DOHH2 (cell line): ENCODE results near the gene GINS1.

Experiments used
- H3F3A ChIP-seq: fragments of 200-600 bp; sonication (generic), shearing (Covaris generic); 2 replicates; pipeline ENCODE4 v1.6.0; 2016; ENCODE audit warnings: antibody characterized with exemption, mild to moderate bottlenecking; ENCODE audit not compliant: control insufficient read depth, insufficient read depth
- H3K27ac ChIP-seq: fragments of 200-600 bp; sonication (generic); 2 replicates; pipeline ENCODE4 v1.5.1; 2014; ENCODE audit warnings: low read depth, mild to moderate bottlenecking, low read length, moderate library complexity
- H3K27me3 ChIP-seq: fragments of 200-600 bp; sonication (generic); 2 replicates; pipeline ENCODE4 v1.6.1; 2014; ENCODE audit warnings: mild to moderate bottlenecking, low read length, mixed read lengths; ENCODE audit not compliant: control insufficient read depth
- H3K36me3 ChIP-seq: fragments of 200-600 bp; sonication (generic); 2 replicates; pipeline ENCODE4 v1.6.1; 2014; ENCODE audit warnings: mild to moderate bottlenecking, low read length, moderate library complexity, mixed read lengths; ENCODE audit not compliant: control insufficient read depth
- H3K4me1 ChIP-seq: fragments of 200-600 bp; sonication (generic); 2 replicates; pipeline ENCODE4 v1.6.1; 2014; ENCODE audit warnings: mild to moderate bottlenecking, low read length, mixed read lengths; ENCODE audit not compliant: control insufficient read depth
- H3K4me2 ChIP-seq: fragments of 200-600 bp; sonication (generic); 2 replicates; pipeline ENCODE4 v1.6.0; 2014; ENCODE audit warnings: mild to moderate bottlenecking, low read length, moderate library complexity
- H3K4me3 ChIP-seq: fragments of 200-600 bp; sonication (generic); 2 replicates; pipeline ENCODE4 v1.5.1; 2014; ENCODE audit warnings: mild to moderate bottlenecking, low read length, mixed read lengths
- H3K79me2 ChIP-seq: fragments of 200-600 bp; sonication (generic); 2 replicates; pipeline ENCODE4 v1.6.1; 2014; ENCODE audit warnings: mild to moderate bottlenecking, low read length, mixed read lengths; ENCODE audit not compliant: control insufficient read depth
- H3K9me2 ChIP-seq: fragments of 200-600 bp; sonication (generic); replicated peaks from 2 replicates; pipeline ENCODE4 v1.6.1; 2014; ENCODE audit warnings: mild to moderate bottlenecking, low read length, mixed read lengths; ENCODE audit not compliant: control insufficient read depth
- H3K9me3 ChIP-seq: fragments of 200-600 bp; sonication (generic); 2 replicates; pipeline ENCODE4 v1.6.1; 2014; ENCODE audit warnings: antibody characterized with exemption, low read length, mixed read lengths; ENCODE audit not compliant: control insufficient read depth, insufficient read depth
- H4K20me1 ChIP-seq: fragments of 200-600 bp; sonication (generic); 2 replicates; pipeline ENCODE4 v1.6.0; 2014; ENCODE audit warnings: low read depth, mild to moderate bottlenecking, antibody characterized with exemption, low read length, moderate library complexity; ENCODE audit not compliant: control insufficient read depth, insufficient read depth
- EZH2phosphoT487 ChIP-seq: fragments of 200-600 bp; sonication (generic); IDR thresholded peaks from 2 replicates; pipeline ENCODE4 v1.6.1; 2017; ENCODE audit warnings: borderline replicate concordance, mild to moderate bottlenecking, antibody characterized with exemption, low read length, moderate library complexity, mixed read lengths
- TF ChIP-seq, protein P1 (sequence below): fragments of 200-600 bp; sonication (generic); IDR thresholded peaks from one replicate; pipeline ENCODE4 v1.5.1; 2014; ENCODE audit warnings: antibody characterized with exemption, mild to moderate bottlenecking, low read depth, low read length; ENCODE audit not compliant: poor library complexity, severe bottlenecking

The GINS1 gene

DNA sequence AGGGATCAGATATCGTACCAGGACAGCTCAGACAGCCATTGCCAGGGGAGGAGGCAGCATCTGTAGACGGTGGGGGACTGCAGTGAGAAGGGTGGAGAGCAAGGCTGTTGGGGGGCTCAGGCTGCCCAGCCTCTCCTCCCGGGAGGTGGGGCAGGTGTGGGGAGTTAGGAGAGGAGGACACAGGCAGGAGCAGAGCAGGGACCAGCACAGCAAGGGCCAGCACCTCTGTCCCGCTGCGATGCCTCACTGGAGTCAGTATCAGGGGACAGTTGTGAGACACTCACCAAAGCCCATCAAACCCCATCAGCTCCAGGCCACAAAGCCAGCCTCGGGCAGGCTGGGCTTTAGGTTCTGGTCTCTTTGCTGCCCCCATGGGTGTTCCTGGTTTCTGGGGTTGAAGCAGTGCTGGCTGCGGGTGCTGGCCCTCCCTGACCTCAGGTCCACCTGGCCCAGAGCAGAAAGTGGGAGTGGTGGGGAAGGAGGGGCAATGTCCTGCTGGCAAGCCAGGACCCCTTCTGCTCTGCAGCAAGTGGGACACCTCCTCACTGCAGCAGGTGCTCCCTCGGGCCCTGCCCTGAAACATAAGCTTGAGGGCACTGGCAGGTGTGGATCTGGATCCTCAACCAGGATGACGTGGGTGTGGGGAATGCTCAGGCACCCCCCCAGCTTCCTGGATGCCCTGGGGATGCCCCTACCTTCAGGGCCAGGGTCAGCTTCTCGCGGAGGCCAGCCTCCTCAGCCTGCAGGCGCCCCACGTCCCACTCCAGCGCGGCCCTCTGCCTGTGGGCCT, 83.4 kb downstream of the GINS1 start:
- Histone ChIP-seq H3F3A (no peaks in the 10 kb centered on the region), H3K9me2 (no peaks in the 10 kb centered on the region), H3K9me3 (no peaks in the 10 kb centered on the region), H4K20me1 (no peaks in the 10 kb centered on the region; the same call in 1 of the 2 replicates), H3K4me1 (no peaks in the 10 kb centered on the region), H3K4me2 (no peak overlapping the region), H3K4me3 (no peak overlapping the region), H3K79me2 (no peaks in the 10 kb centered on the region), H3K27me3 (no peaks in the 10 kb centered on the region), H3K36me3 (no peaks in the 10 kb centered on the region), H3K27ac (no peak overlapping the region)
- TF ChIP-seq, protein P1, sequence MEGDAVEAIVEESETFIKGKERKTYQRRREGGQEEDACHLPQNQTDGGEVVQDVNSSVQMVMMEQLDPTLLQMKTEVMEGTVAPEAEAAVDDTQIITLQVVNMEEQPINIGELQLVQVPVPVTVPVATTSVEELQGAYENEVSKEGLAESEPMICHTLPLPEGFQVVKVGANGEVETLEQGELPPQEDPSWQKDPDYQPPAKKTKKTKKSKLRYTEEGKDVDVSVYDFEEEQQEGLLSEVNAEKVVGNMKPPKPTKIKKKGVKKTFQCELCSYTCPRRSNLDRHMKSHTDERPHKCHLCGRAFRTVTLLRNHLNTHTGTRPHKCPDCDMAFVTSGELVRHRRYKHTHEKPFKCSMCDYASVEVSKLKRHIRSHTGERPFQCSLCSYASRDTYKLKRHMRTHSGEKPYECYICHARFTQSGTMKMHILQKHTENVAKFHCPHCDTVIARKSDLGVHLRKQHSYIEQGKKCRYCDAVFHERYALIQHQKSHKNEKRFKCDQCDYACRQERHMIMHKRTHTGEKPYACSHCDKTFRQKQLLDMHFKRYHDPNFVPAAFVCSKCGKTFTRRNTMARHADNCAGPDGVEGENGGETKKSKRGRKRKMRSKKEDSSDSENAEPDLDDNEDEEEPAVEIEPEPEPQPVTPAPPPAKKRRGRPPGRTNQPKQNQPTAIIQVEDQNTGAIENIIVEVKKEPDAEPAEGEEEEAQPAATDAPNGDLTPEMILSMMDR: no peak
- TF ChIP-seq EZH2phosphoT487: no peak

DNA sequence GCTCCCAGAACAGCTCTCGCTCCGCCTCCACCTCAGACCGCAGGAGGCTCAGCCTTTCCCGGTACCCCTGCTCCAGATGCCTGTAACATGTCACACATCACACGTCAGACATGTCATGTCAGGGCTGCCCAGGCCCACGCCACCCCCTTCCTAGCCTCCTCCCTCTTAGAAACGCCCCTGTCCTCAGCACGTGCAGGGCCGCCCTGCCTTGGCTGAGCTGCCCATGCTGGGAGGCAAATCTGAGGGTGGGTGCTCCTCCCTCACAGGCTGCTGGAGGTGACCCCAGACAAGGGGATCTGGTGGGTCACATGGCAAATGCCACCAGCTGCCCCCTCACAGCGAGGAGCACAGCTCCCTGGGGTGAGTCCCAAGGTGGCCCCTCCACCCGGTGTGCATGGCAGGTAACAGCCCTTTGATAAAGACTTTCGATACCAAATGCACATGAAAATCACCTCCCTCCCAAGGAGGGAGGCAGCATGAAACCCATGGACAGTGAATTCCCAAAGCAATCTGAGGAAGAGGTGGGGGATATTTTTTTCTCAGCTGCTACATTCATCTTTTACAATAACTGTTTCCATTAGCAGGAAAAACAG, 84.1 kb downstream of the GINS1 start:
- TF ChIP-seq, protein P1: no peak
- no peak for TF ChIP-seq EZH2phosphoT487
- H3K4me2 ChIP-seq: no peak overlapping the region
- H3K27ac ChIP-seq: no peak overlapping the region

DNA sequence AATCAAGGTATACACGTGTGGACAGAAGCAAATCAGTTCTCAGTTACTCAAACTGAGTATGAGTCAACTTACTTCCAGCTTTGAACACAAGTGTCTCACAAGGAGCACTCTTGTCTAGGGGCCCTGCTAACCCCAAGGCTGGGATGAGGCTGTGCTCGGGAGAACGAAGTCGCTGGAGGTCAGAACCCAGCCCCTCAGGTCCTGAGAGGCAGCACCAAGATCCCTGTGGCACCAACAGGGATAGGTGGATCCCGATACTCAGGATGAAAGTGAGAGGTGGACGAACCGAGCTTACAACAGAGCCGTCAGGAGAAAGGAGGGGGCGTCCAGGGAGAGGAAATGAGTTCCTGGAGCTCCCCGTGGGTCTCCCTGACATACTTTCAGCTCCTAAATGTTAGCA, 85.7 kb downstream of the GINS1 start:
- TF ChIP-seq, protein P1: no peak
- no peak for TF ChIP-seq EZH2phosphoT487
- no peaks in the 10 kb centered on the region for H3K36me3 ChIP-seq
- H3K4me2 ChIP-seq: no peak overlapping the region
- no peaks in the 10 kb centered on the region for H3K79me2 ChIP-seq
- H3K9me2 ChIP-seq: no peaks in the 10 kb centered on the region
- H3F3A ChIP-seq: no peaks in the 10 kb centered on the region
- no peaks in the 10 kb centered on the region for H3K9me3 ChIP-seq
- no peaks in the 10 kb centered on the region for H3K4me1 ChIP-seq
- H3K27me3 ChIP-seq: no peaks in the 10 kb centered on the region
- H4K20me1 ChIP-seq: no peaks in the 10 kb centered on the region; the same call in 1 of the 2 replicates
- no peak overlapping the region for H3K27ac ChIP-seq
- H3K4me3 ChIP-seq: no peak overlapping the region

More for the DNA sequence above, 84.1 kb downstream of the GINS1 start:
- Histone ChIP-seq H3F3A (no peaks in the 10 kb centered on the region), H3K36me3 (no peaks in the 10 kb centered on the region), H3K27me3 (no peaks in the 10 kb centered on the region), H3K4me3 (no peak overlapping the region), H3K9me3 (no peaks in the 10 kb centered on the region), H3K79me2 (no peaks in the 10 kb centered on the region), H4K20me1 (no peaks in the 10 kb centered on the region; the same call in 1 of the 2 replicates), H3K4me1 (no peaks in the 10 kb centered on the region), H3K9me2 (no peaks in the 10 kb centered on the region)
